Activated naive CD8-positive, alpha-beta T cell treated with anti-CD3 and anti-CD28 coated beads, Interleukin-2, amount 50 U/mL, for 24 hours (primary cell): ENCODE data around the gene CHSY1.
"Not testable (repeated sequence)": the region's sequence is repeated elsewhere in the genome, so short reads cannot be mapped to it uniquely, and the experiment has no call there.

Source experiments
- ATAC-seq: fragments of 150-1000 bp; cut with Tn5 transposase; one replicate; pipeline ENCODE4 v1.10.0; 2021
- DNase-seq: peaks from one replicate; pipeline ENCODE4 v3.0.0; 2021
- H3K27ac Mint-ChIP-seq: one replicate; pipeline ENCODE4 v1.8.0; 2021; ENCODE audit warnings: mild to moderate bottlenecking, mixed read lengths
- H3K27me3 Mint-ChIP-seq: one replicate; pipeline ENCODE4 v1.8.0; 2021; ENCODE audit warnings: mixed read lengths
- H3K36me3 Mint-ChIP-seq: one replicate; pipeline ENCODE4 v1.8.0; 2021; ENCODE audit warnings: low read depth, mixed read lengths
- H3K4me1 Mint-ChIP-seq: one replicate; pipeline ENCODE4 v1.8.0; 2021; ENCODE audit warnings: mixed read lengths
- H3K4me3 Mint-ChIP-seq: one replicate; pipeline ENCODE4 v1.8.0; 2021; ENCODE audit warnings: mild to moderate bottlenecking, moderate library complexity, mixed read lengths
- H3K9me3 Mint-ChIP-seq: one replicate; pipeline ENCODE4 v1.8.0; 2021; ENCODE audit warnings: mixed read lengths

CHSY1 gene

GRCh38 chr15:101251830-101252820 lies at the start of gene CHSY1:
TSS of gene CHSY1 (minus strand) at chr15:101252048. CDS start at chr15:101251456, 592 bp downstream.
- peak within 1 kb of the TSS; percentile 88 for H3K4me3 Mint-ChIP-seq
- ATAC-seq (peak; percentile 70), DNase-seq (peak; percentile 91)
- no peaks in the 10 kb centered on the region for H3K9me3 Mint-ChIP-seq
- peak within 1 kb of the TSS; percentile 91 for H3K27ac Mint-ChIP-seq
- peaks cover 26% of the 10 kb centered on the region for H3K36me3 Mint-ChIP-seq
- peaks cover 59% of the 10 kb centered on the region for H3K4me1 Mint-ChIP-seq
- H3K27me3 Mint-ChIP-seq = no peaks in the 10 kb centered on the region

- no peaks in the 10 kb centered on the region for H3K9me3 Mint-ChIP-seq
- DNase-seq (no peak), ATAC-seq (no peak)
- H3K27ac Mint-ChIP-seq = no peak overlapping the region
- no peaks in the 10 kb centered on the region for H3K27me3 Mint-ChIP-seq
- H3K4me1 Mint-ChIP-seq = peaks cover 38% of the 10 kb centered on the region
- H3K4me3 Mint-ChIP-seq = peak overlapping the region; percentile 99
- peaks cover 29% of the 10 kb centered on the region for H3K36me3 Mint-ChIP-seq
Measured at GRCh38 chr15:101296418-101297405, 44.9 kb upstream of the CHSY1 start.

GRCh38 chr15:101295607-101296161 lies 43.8 kb upstream of the CHSY1 start:
- peak; percentile 57 for ATAC-seq
- Mint-ChIP-seq H3K9me3 (no peaks in the 10 kb centered on the region), H3K4me3 (peak overlapping the region; percentile 99), H3K27ac (peak overlapping the region; percentile 97), H3K27me3 (no peaks in the 10 kb centered on the region), H3K36me3 (peaks cover 33% of the 10 kb centered on the region), H3K4me1 (peaks cover 45% of the 10 kb centered on the region)
- DNase-seq = no peak

- Mint-ChIP-seq H3K27me3 (no peaks in the 10 kb centered on the region), H3K4me1 (peaks cover 52% of the 10 kb centered on the region), H3K9me3 (no peaks in the 10 kb centered on the region), H3K36me3 (peaks cover 39% of the 10 kb centered on the region), H3K4me3 (peak within 1 kb of the TSS; percentile 99), H3K27ac (peak within 1 kb of the TSS; percentile 97)
- DNase-seq = peak; percentile 99
- peak; percentile 83 for ATAC-seq
Measured at GRCh38 chr15:101294731-101295606, 43.1 kb upstream of the CHSY1 start, which contains the start of gene SNRPA1. TSS of gene SNRPA1 (minus strand) at chr15:101295248. CDS start at chr15:101295178, 70 bp downstream.

GRCh38 chr15:101293122-101293521 lies 41.3 kb upstream of the CHSY1 start:
- Mint-ChIP-seq H3K36me3 (peaks cover 52% of the 10 kb centered on the region), H3K9me3 (no peaks in the 10 kb centered on the region), H3K27ac (peak overlapping the region; percentile 97), H3K27me3 (no peaks in the 10 kb centered on the region), H3K4me3 (peak overlapping the region; percentile 99), H3K4me1 (peaks cover 61% of the 10 kb centered on the region)
- DNase-seq = no peak
- no peak for ATAC-seq

GRCh38 chr15:101288905-101289513 lies 37.2 kb upstream of the CHSY1 start:
- H3K9me3 Mint-ChIP-seq = no peaks in the 10 kb centered on the region
- peaks cover 53% of the 10 kb centered on the region for H3K4me1 Mint-ChIP-seq
- ATAC-seq = peak; percentile 36
- H3K27me3 Mint-ChIP-seq = no peaks in the 10 kb centered on the region
- no peak overlapping the region for H3K4me3 Mint-ChIP-seq
- H3K27ac Mint-ChIP-seq = peak overlapping the region; percentile 57
- no peak for DNase-seq
- peaks cover 78% of the 10 kb centered on the region for H3K36me3 Mint-ChIP-seq

GRCh38 chr15:101287342-101287741 lies 35.5 kb upstream of the CHSY1 start:
- H3K9me3 Mint-ChIP-seq, H3K27me3 Mint-ChIP-seq, H3K4me3 Mint-ChIP-seq, DNase-seq, ATAC-seq, H3K27ac Mint-ChIP-seq: not testable (repeated sequence)
- Mint-ChIP-seq H3K4me1 (peaks cover 38% of the 10 kb centered on the region), H3K36me3 (peaks cover 79% of the 10 kb centered on the region)

GRCh38 chr15:101286471-101287114 lies 34.7 kb upstream of the CHSY1 start:
- no peak for ATAC-seq
- Mint-ChIP-seq H3K27ac (peak overlapping the region; percentile 49), H3K36me3 (peaks cover 79% of the 10 kb centered on the region), H3K4me3 (no peak overlapping the region), H3K4me1 (peaks cover 31% of the 10 kb centered on the region), H3K9me3 (no peaks in the 10 kb centered on the region), H3K27me3 (no peaks in the 10 kb centered on the region)
- no peak for DNase-seq

GRCh38 chr15:101283931-101284330 lies 32.1 kb upstream of the CHSY1 start:
- H3K27me3 Mint-ChIP-seq = no peaks in the 10 kb centered on the region
- H3K27ac Mint-ChIP-seq = no peak overlapping the region
- no peak overlapping the region for H3K4me3 Mint-ChIP-seq
- peaks cover 82% of the 10 kb centered on the region for H3K36me3 Mint-ChIP-seq
- H3K4me1 Mint-ChIP-seq = peaks cover 11% of the 10 kb centered on the region
- ATAC-seq = no peak
- no peak for DNase-seq
- no peaks in the 10 kb centered on the region for H3K9me3 Mint-ChIP-seq

GRCh38 chr15:101280007-101280406 lies 28.2 kb upstream of the CHSY1 start:
- no peak overlapping the region for H3K4me3 Mint-ChIP-seq
- H3K4me1 Mint-ChIP-seq = peaks cover 24% of the 10 kb centered on the region
- H3K9me3 Mint-ChIP-seq = no peaks in the 10 kb centered on the region
- DNase-seq (no peak), ATAC-seq (no peak)
- H3K36me3 Mint-ChIP-seq = peaks cover 55% of the 10 kb centered on the region
- H3K27me3 Mint-ChIP-seq = no peaks in the 10 kb centered on the region
- H3K27ac Mint-ChIP-seq = no peak overlapping the region

- H3K36me3 Mint-ChIP-seq = peaks cover 55% of the 10 kb centered on the region
- peak overlapping the region; percentile 100 for H3K4me3 Mint-ChIP-seq
- peaks cover 28% of the 10 kb centered on the region for H3K4me1 Mint-ChIP-seq
- H3K27me3 Mint-ChIP-seq = no peaks in the 10 kb centered on the region
- no peaks in the 10 kb centered on the region for H3K9me3 Mint-ChIP-seq
- H3K27ac Mint-ChIP-seq = peak overlapping the region; percentile 59
- ATAC-seq (no peak), DNase-seq (no peak)
Measured at GRCh38 chr15:101277943-101278564, 26.2 kb upstream of the CHSY1 start.

GRCh38 chr15:101277038-101277822 lies 25.4 kb upstream of the CHSY1 start, which contains the start of gene SELENOS:
TSS of gene SELENOS (minus strand) at chr15:101277485. CDS start at chr15:101277417, 68 bp downstream.
- Mint-ChIP-seq H3K27ac (peak within 1 kb of the TSS; percentile 96), H3K9me3 (no peaks in the 10 kb centered on the region), H3K36me3 (peaks cover 52% of the 10 kb centered on the region), H3K27me3 (no peaks in the 10 kb centered on the region), H3K4me1 (peaks cover 28% of the 10 kb centered on the region), H3K4me3 (peak within 1 kb of the TSS; percentile 100)
- peak; percentile 94 for DNase-seq
- peak; percentile 94 for ATAC-seq
